ENCODE results near the gene SLC20A1. TPM values are rescaled to one million over a fixed set of nuclear protein-coding genes. Genes with fewer than 3 reads are reported as not detected.

The SLC20A1 gene
- total and polyA plus RNA-seq, 4 donors: 26.2 to 51.4 (median 38.6) TPM

GRCh38 chr2:112634153-112634873, 11.4 kb upstream of the SLC20A1 start:
- H3K4me1 ChIP-seq (ENCODE audit: control insufficient read depth in 5 of 5, insufficient read depth in 5 of 5, low read length in 5 of 5): peaks cover 0 to 21% (median 5%) of the 10 kb centered on the region in 5 donors
- H3K9ac ChIP-seq (ENCODE audit: insufficient read depth in 1 of 2, low read length in 2 of 2): no peak overlapping the region
- H3K36me3 ChIP-seq (ENCODE audit: control insufficient read depth in 4 of 4, insufficient read depth in 4 of 4, low read length in 4 of 4): no peaks in the 10 kb centered on the region
- ATAC-seq (ENCODE audit: insufficient read depth, low FRiP score) (no peak), DNase-seq (no peak)
- TF ChIP-seq CTCF (IDR thresholded peaks at IDR 0.05; ENCODE audit: control extremely low read depth, extremely low read depth): no peak
- H3K27me3 ChIP-seq (ENCODE audit: control insufficient read depth in 3 of 3, insufficient read depth in 3 of 3, low read length in 2 of 3): peaks cover 0 to 2% (median 0%) of the 10 kb centered on the region in 3 donors
- no peak overlapping the region for H3K4me3 ChIP-seq
- no peaks in the 10 kb centered on the region for H3K9me3 ChIP-seq (ENCODE audit: control insufficient read depth in 4 of 4, insufficient read depth in 3 of 4, low read length in 3 of 4)
- WGBS, 2 donors: 79 to 84% methylated on average over 16 of the region's 16 CpGs
- no peak overlapping the region for H3K27ac ChIP-seq (ENCODE audit: low read depth in 1 of 2, low read length in 1 of 2)

- WGBS, 2 donors: 91 to 97% methylated on average over 6 of the region's 6 CpGs
- H3K36me3 ChIP-seq (ENCODE audit: control insufficient read depth in 4 of 4, insufficient read depth in 4 of 4, low read length in 4 of 4): no peaks in the 10 kb centered on the region
- H3K27ac ChIP-seq (ENCODE audit: low read depth in 1 of 2, low read length in 1 of 2): no peak overlapping the region
- H3K4me1 ChIP-seq (ENCODE audit: control insufficient read depth in 5 of 5, insufficient read depth in 5 of 5, low read length in 5 of 5): peaks cover 0 to 21% (median 5%) of the 10 kb centered on the region in 5 donors
- H3K27me3 ChIP-seq (ENCODE audit: control insufficient read depth in 3 of 3, insufficient read depth in 3 of 3, low read length in 2 of 3): peaks cover 0 to under 1% (median 0%) of the 10 kb centered on the region in 3 donors
- TF ChIP-seq CTCF (IDR thresholded peaks at IDR 0.05; ENCODE audit: control extremely low read depth, extremely low read depth): no peak
- no peak overlapping the region for H3K4me3 ChIP-seq
- DNase-seq (no peak), ATAC-seq (ENCODE audit: insufficient read depth, low FRiP score) (no peak)
- no peaks in the 10 kb centered on the region for H3K9me3 ChIP-seq (ENCODE audit: control insufficient read depth in 4 of 4, insufficient read depth in 3 of 4, low read length in 3 of 4)
- no peak overlapping the region for H3K9ac ChIP-seq (ENCODE audit: insufficient read depth in 1 of 2, low read length in 2 of 2)
Measured at GRCh38 chr2:112634874-112635157, 10.9 kb upstream of the SLC20A1 start.

GRCh38 chr2:112636605-112637288, 9.0 kb upstream of the SLC20A1 start:
- ATAC-seq (ENCODE audit: insufficient read depth, low FRiP score): no peak
- H3K27me3 ChIP-seq (ENCODE audit: control insufficient read depth in 3 of 3, insufficient read depth in 3 of 3, low read length in 2 of 3): no peaks in the 10 kb centered on the region
- H3K9ac ChIP-seq (ENCODE audit: insufficient read depth in 1 of 2, low read length in 2 of 2): no peak overlapping the region
- no peaks in the 10 kb centered on the region for H3K9me3 ChIP-seq (ENCODE audit: control insufficient read depth in 4 of 4, insufficient read depth in 3 of 4, low read length in 3 of 4)
- WGBS, 2 donors: 63 to 70% methylated on average over 7 of the region's 7 CpGs
- no peaks in the 10 kb centered on the region for H3K36me3 ChIP-seq (ENCODE audit: control insufficient read depth in 4 of 4, insufficient read depth in 4 of 4, low read length in 4 of 4)
- DNase-seq: no peak
- peaks cover 0 to 5% (median 0%) of the 10 kb centered on the region in 5 donors for H3K4me1 ChIP-seq (ENCODE audit: control insufficient read depth in 5 of 5, insufficient read depth in 5 of 5, low read length in 5 of 5)
- no peak overlapping the region for H3K4me3 ChIP-seq
- no peak overlapping the region for H3K27ac ChIP-seq (ENCODE audit: low read depth in 1 of 2, low read length in 1 of 2)
- TF ChIP-seq CTCF (IDR thresholded peaks at IDR 0.05; ENCODE audit: control extremely low read depth, extremely low read depth): no peak
